Astrocyte (in vitro differentiated cells and primary cell): ENCODE measurements around the gene ABCB8.

Experiments used
- EZH2 ChIP-seq: IDR thresholded peaks from 2 replicates; pipeline ENCODE4 v1.6.1; 2012; ENCODE audit warnings: mild to moderate bottlenecking, low read length, inconsistent platforms; ENCODE audit not compliant: insufficient read depth
- TF ChIP-seq, protein P1 (sequence below): IDR thresholded peaks from 2 replicates; pipeline ENCODE4 v1.5.1; 2011; ENCODE audit warnings: low read depth, mild to moderate bottlenecking, inconsistent platforms, low read length, moderate library complexity; ENCODE audit not compliant: insufficient read depth

DNA sequence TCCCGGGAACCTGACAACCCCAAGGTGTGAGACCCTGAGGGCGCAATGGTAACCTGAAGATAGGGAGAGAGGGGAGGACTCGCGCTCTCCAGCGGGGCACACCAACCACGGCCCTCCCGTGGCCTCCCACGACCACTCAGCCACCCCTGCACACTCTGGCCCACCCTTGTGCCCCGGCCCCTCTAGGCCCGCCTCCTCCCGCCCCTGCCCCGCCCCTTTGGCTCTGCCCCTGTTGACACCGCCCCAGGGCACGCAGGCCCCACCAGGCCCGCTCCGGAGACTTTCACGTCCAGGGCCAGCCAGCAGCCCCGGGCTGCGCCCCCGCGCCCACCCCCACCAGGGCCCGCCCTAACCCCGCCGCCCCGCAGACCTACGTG, 14.9 kb upstream of the ABCB8 start:
- TF ChIP-seq EZH2: no peak
- TF ChIP-seq, protein P1, sequence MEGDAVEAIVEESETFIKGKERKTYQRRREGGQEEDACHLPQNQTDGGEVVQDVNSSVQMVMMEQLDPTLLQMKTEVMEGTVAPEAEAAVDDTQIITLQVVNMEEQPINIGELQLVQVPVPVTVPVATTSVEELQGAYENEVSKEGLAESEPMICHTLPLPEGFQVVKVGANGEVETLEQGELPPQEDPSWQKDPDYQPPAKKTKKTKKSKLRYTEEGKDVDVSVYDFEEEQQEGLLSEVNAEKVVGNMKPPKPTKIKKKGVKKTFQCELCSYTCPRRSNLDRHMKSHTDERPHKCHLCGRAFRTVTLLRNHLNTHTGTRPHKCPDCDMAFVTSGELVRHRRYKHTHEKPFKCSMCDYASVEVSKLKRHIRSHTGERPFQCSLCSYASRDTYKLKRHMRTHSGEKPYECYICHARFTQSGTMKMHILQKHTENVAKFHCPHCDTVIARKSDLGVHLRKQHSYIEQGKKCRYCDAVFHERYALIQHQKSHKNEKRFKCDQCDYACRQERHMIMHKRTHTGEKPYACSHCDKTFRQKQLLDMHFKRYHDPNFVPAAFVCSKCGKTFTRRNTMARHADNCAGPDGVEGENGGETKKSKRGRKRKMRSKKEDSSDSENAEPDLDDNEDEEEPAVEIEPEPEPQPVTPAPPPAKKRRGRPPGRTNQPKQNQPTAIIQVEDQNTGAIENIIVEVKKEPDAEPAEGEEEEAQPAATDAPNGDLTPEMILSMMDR: no peak
